Immature natural killer cell (primary cell): ENCODE data around the gene EIF2D. TPM values are rescaled to one million over a fixed set of nuclear protein-coding genes. Genes with fewer than 3 reads are reported as not detected.

ENCODE experiments used
- DNase-seq, 3 donors: peaks; one replicate each; pipeline ENCODE4 v3.0.0; 2022; ENCODE audit warnings: mixed read lengths in 1 of 3
- H3K27ac Mint-ChIP-seq, 6 donors: one replicate each; pipeline ENCODE4 v1.8.0; 2020; ENCODE audit warnings: mixed read lengths in 6 of 6, mild to moderate bottlenecking in 5 of 6, inconsistent platforms in 4 of 6, moderate library complexity in 3 of 6
- H3K27me3 Mint-ChIP-seq, 3 donors: one replicate each; pipeline ENCODE4 v1.8.0; 2020 to 2021; ENCODE audit warnings: low read depth in 3 of 3, mild to moderate bottlenecking in 3 of 3, mixed read lengths in 3 of 3, moderate library complexity in 3 of 3, inconsistent platforms in 1 of 3
- H3K36me3 Mint-ChIP-seq, 3 donors: one replicate each; pipeline ENCODE4 v1.8.0; 2020; ENCODE audit warnings: mixed read lengths in 3 of 3, inconsistent platforms in 2 of 3, mild to moderate bottlenecking in 2 of 3
- H3K4me1 Mint-ChIP-seq, 2 donors: one replicate each; pipeline ENCODE4 v1.8.0; 2020; ENCODE audit warnings: inconsistent platforms in 2 of 2, mild to moderate bottlenecking in 2 of 2, mixed read lengths in 2 of 2, moderate library complexity in 1 of 2
- H3K4me3 Mint-ChIP-seq, 5 donors: one replicate each; pipeline ENCODE4 v1.8.0; 2020; ENCODE audit warnings: mild to moderate bottlenecking in 5 of 5, mixed read lengths in 5 of 5, inconsistent platforms in 3 of 5, moderate library complexity in 3 of 5
- H3K9me3 Mint-ChIP-seq, 6 donors: one replicate each; pipeline ENCODE4 v1.8.0; 2020; ENCODE audit warnings: mild to moderate bottlenecking in 6 of 6, mixed read lengths in 6 of 6, inconsistent platforms in 4 of 6, moderate library complexity in 3 of 6
- polyA plus RNA-seq, 3 donors: library from polyadenylated mRNA; unstranded; fragments of 300-500 nt; fragmentation: Illumina TruSeq; gene quantifications; one replicate each; pipeline ENCODE4 v1.2.3, GENCODE V29; 2021

EIF2D gene
- 10 to 100 TPM; 12.9 to 24.2 (median 20.8) TPM for polyA plus RNA-seq

- Mint-ChIP-seq H3K4me3 (peak within 1 kb of the TSS; percentile 89 to 94 (median 93)), H3K9me3 (no peaks in the 10 kb centered on the region), H3K36me3 (peaks cover 0 to 9% (median 6%) of the 10 kb centered on the region in 3 donors), H3K4me1 (peaks cover 16 to 18% of the 10 kb centered on the region in 2 donors), H3K27me3 (peaks cover 5 to 11% (median 6%) of the 10 kb centered on the region in 3 donors), H3K27ac (peak within 1 kb of the TSS; percentile 87 to 95 (median 92))
- DNase-seq: peak; percentile 93 to 94 (median 93)
These were observed at the start of gene EIF2D for GRCh38 chr1:206612129-206612876. TSS of gene EIF2D (minus strand) at chr1:206612465. CDS start at chr1:206612342, 123 bp downstream.

DNA sequence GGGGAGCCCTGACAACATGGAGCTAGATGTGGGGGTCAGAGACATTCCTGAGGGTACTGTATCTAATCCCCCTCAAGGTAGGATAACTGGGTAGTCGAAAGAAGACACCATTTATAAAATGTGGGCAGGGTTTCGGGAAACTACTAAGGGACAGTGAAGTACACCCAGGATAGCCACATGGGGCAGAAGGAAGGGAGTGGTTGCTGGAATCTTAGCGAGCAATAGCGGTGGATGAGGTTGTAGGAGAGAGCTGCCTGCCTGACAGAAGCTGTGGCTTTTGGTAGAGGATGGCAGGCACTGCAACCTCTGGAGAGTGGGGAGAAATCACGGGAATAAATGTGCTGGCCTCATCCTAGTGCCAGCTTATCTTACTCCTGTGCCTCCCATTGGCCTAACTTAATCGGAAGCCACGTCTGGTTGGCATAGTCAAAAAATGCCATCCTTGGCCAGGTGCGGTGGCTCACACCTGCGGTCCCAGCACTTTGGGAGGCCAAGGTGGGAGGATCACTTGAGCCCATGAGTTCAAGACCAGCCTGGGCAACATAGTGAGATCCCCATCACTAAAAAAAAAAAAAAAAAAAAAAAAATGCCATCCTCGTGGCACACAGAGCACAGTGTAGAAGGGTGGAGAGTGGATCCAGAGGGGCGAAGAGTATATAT lies 49.0 kb upstream of the EIF2D start:
- H3K27me3 Mint-ChIP-seq: peaks cover 0 to 22% (median 4%) of the 10 kb centered on the region in 3 donors
- H3K27ac Mint-ChIP-seq: peak overlapping the region in 1 of 6 donors; percentile 8
- H3K36me3 Mint-ChIP-seq: no peaks in the 10 kb centered on the region
- no peak overlapping the region for H3K4me3 Mint-ChIP-seq
- peaks cover 2 to 24% of the 10 kb centered on the region in 2 donors for H3K4me1 Mint-ChIP-seq
- no peak for DNase-seq
- no peaks in the 10 kb centered on the region for H3K9me3 Mint-ChIP-seq

DNA sequence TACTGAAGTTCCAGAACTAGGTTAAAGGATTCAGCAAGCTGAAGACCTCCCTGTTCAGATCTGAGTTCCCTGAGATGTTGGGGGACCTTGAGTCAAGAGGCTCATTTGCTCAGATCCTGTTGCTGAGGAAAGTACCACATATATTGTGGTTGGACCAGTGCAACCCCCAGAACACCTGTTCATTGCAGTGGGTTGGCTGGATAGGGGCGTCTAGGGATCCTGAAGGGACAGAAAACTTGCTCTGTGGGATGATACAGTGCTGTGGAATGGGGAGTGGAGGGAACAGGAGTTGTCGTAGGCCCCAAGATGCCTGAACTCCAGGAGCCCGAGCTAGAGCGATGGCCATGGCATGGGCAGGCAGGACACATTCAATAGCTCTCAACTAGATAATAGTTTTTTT lies 47.9 kb upstream of the EIF2D start:
- H3K9me3 Mint-ChIP-seq: no peaks in the 10 kb centered on the region
- no peak overlapping the region for H3K27ac Mint-ChIP-seq
- H3K36me3 Mint-ChIP-seq: no peaks in the 10 kb centered on the region
- H3K4me1 Mint-ChIP-seq: peaks cover 2 to 24% of the 10 kb centered on the region in 2 donors
- H3K4me3 Mint-ChIP-seq: no peak overlapping the region
- no peak for DNase-seq
- H3K27me3 Mint-ChIP-seq: peaks cover 0 to 22% (median 4%) of the 10 kb centered on the region in 3 donors

DNA sequence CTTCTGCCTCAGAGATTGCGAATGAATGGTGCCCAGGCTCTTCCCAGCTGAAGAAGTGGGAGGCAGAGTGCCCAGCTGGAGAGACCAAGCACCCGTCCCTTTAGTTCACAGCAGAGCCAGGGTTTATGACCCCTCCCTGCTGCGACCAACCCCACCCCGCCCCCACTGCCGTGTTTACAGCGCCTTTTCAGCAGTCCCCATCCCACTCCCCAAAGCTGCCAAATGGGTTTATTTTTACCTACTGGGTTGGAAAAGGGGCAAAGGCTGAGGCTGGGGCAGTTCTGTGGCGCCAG lies 46.7 kb upstream of the EIF2D start:
- no peaks in the 10 kb centered on the region for H3K9me3 Mint-ChIP-seq
- H3K4me1 Mint-ChIP-seq: peaks cover 0 to 19% of the 10 kb centered on the region in 2 donors
- H3K36me3 Mint-ChIP-seq: no peaks in the 10 kb centered on the region
- H3K27ac Mint-ChIP-seq: no peak overlapping the region
- peaks cover 0 to 22% (median 4%) of the 10 kb centered on the region in 3 donors for H3K27me3 Mint-ChIP-seq
- no peak overlapping the region for H3K4me3 Mint-ChIP-seq
- DNase-seq: no peak

- peaks cover 0 to 14% of the 10 kb centered on the region in 2 donors for H3K4me1 Mint-ChIP-seq
- no peaks in the 10 kb centered on the region for H3K36me3 Mint-ChIP-seq
- no peak overlapping the region for H3K4me3 Mint-ChIP-seq
- H3K9me3 Mint-ChIP-seq: no peaks in the 10 kb centered on the region
- DNase-seq: peak; percentile 33 to 62 (median 46)
- peaks cover 0 to 22% (median 4%) of the 10 kb centered on the region in 3 donors for H3K27me3 Mint-ChIP-seq
- H3K27ac Mint-ChIP-seq: no peak overlapping the region
These were observed 46.2 kb upstream of the EIF2D start for GRCh38 chr1:206658264-206658980.

DNA sequence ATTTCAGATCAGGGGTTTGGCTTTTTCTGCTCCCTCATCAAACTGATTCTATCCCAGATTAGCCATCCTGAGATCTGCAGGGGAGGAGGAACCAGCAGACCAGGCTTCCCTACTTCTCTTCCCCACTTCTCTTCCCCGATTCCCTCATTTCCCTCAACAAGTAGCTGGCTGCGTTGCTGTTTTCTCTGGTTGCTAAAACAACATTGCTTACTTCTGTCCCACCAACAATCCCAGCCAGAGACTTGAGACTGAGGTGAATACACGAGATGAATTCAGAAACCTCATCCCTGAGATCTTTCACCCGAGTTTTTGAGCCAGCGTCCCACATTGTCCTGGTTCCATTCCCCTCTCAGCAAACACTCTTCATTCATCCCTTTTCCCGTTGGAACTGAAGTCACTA lies 45.5 kb upstream of the EIF2D start:
- Mint-ChIP-seq H3K27ac (no peak overlapping the region), H3K4me3 (no peak overlapping the region), H3K9me3 (no peaks in the 10 kb centered on the region), H3K36me3 (no peaks in the 10 kb centered on the region), H3K27me3 (peaks cover 0 to 22% (median 2%) of the 10 kb centered on the region in 3 donors), H3K4me1 (peaks cover 0 to 7% of the 10 kb centered on the region in 2 donors)
- DNase-seq: no peak

DNA sequence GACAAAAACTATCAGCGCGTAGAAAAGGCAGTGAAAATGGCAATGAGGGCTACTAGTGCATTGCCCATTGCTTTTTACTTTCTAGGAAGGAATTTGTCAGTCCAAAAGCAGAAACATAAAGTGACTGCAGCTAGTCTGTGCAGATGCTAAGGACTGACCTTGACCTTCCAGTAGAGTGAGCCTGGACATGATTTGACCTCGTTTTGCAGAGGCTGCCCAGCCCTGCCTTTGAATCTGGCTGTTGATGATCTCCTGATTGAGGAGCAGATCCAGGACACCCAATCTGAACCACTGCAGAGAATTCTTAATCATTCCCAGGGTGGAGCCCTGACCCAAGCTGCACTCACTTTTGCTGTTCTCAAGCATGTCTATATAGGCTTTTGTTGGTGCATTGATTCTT lies 44.7 kb upstream of the EIF2D start:
- H3K27me3 Mint-ChIP-seq: peaks cover 0 to 22% (median 1%) of the 10 kb centered on the region in 3 donors
- no peaks in the 10 kb centered on the region for H3K36me3 Mint-ChIP-seq
- peaks cover 0 to 6% of the 10 kb centered on the region in 2 donors for H3K4me1 Mint-ChIP-seq
- DNase-seq: no peak
- H3K9me3 Mint-ChIP-seq: no peaks in the 10 kb centered on the region
- no peak overlapping the region for H3K27ac Mint-ChIP-seq
- no peak overlapping the region for H3K4me3 Mint-ChIP-seq

- Mint-ChIP-seq H3K27ac (no peak overlapping the region), H3K9me3 (no peaks in the 10 kb centered on the region), H3K27me3 (peaks cover 0 to 19% (median 1%) of the 10 kb centered on the region in 3 donors), H3K4me3 (no peak overlapping the region), H3K36me3 (no peaks in the 10 kb centered on the region), H3K4me1 (peaks cover 0 to 6% of the 10 kb centered on the region in 2 donors)
- DNase-seq: no peak
These were observed 43.2 kb upstream of the EIF2D start for GRCh38 chr1:206655471-206655882.

- Mint-ChIP-seq H3K27ac (no peak overlapping the region), H3K4me3 (no peak overlapping the region), H3K27me3 (peaks cover under 1 to 15% (median 1%) of the 10 kb centered on the region in 3 donors), H3K36me3 (no peaks in the 10 kb centered on the region), H3K4me1 (peaks cover 0 to 6% of the 10 kb centered on the region in 2 donors), H3K9me3 (no peaks in the 10 kb centered on the region)
- no peak for DNase-seq
These were observed 42.6 kb upstream of the EIF2D start for GRCh38 chr1:206654828-206655227.

DNA sequence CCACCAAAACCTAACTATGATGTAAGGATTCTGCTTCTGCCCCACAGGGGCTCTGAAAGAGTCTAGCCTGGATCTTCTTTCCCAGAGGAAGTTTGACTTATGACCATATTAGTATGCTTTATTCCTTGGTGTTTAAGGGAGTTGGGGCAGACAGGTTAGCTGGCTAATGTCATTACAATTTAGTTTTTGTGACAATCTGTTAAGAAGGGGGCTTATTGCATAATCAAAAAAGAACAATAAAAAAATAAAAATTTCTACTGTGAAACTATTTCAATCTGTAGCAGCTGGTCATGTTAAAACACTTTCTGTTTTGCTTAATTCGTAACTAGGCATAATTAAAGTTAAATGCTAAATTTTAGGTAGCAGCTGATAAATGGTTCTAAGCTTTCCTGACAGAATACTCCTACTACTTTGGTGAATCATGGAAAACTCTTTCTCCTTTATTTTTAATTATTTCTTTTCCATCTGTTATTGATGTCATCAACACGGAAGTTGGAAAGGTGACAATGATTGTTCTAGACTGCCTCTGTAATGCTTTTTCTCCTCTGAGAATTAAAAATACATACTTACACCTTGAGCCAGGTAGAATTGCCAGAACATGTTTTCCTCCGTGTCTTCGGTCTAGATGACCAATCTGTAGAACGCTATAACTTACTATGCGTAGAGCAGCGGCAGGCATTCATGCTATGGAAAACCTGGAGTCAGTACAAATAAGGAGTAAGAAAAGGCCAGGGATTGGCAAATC lies 41.6 kb upstream of the EIF2D start:
- Mint-ChIP-seq H3K4me3 (no peak overlapping the region), H3K36me3 (no peaks in the 10 kb centered on the region), H3K27me3 (peaks cover 1 to 11% (median 2%) of the 10 kb centered on the region in 3 donors), H3K9me3 (no peaks in the 10 kb centered on the region), H3K27ac (no peak overlapping the region), H3K4me1 (peaks cover 0 to 6% of the 10 kb centered on the region in 2 donors)
- DNase-seq: no peak

DNA sequence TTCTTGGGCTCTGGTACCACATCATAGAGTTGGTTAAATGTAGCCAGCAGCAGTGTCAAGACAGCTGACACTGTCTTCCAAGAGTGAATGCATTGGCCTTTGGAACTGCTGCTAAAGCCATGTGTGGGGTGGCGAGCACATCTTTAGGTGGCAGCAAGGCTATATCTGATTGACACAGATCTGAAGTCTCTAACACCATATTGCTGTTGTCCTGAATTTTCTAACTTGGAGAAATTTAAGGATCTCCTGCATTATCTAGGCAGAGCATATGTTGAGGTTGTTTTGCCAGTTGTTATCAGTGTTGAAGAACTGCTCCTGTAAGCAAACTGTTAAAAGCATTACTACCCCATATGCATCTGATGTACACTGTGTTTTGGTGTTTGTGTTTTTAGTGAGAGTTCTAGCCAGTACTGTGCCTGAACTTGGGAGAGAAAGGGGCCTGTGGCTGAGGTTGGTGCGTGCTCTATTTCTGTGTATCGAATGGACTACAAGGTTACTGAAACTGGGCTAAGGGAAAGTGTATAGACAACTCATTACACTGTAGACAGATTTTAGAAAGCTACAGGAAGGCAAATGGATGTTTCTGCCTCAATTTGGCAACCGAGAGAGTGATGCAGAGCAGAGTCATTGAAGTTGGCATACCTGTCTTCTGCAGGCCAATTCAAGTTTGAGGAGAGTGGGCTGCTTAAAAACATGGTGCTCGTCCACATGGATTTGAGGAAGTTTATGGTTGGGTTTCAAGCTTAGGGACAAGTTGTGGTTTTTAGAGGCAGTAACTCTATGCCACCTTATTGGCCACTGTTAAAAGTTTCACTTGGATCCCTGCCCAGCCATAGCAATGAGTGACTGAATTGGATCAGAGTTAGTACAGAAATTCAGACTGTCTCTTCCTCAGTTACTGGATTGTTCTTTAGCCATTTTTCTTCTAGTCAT lies 40.0 kb upstream of the EIF2D start:
- Mint-ChIP-seq H3K4me3 (no peak overlapping the region), H3K4me1 (no peaks in the 10 kb centered on the region), H3K9me3 (no peaks in the 10 kb centered on the region), H3K27me3 (peaks cover 2 to 5% (median 3%) of the 10 kb centered on the region in 3 donors), H3K27ac (peak overlapping the region in 1 of 6 donors; percentile 3), H3K36me3 (no peaks in the 10 kb centered on the region)
- no peak for DNase-seq

- Mint-ChIP-seq H3K36me3 (no peaks in the 10 kb centered on the region), H3K27me3 (peaks cover 0 to 5% (median 2%) of the 10 kb centered on the region in 3 donors), H3K9me3 (no peaks in the 10 kb centered on the region), H3K4me1 (no peaks in the 10 kb centered on the region), H3K27ac (no peak overlapping the region), H3K4me3 (no peak overlapping the region)
- no peak for DNase-seq
These were observed 38.7 kb upstream of the EIF2D start for GRCh38 chr1:206651014-206651413.
